GM12874 (cell line): ENCODE measurements around the gene SRRM4.

Source experiments
- CTCF ChIP-seq: IDR thresholded peaks from 2 replicates; pipeline ENCODE4 v1.5.1; 2011; ENCODE audit warnings: low read depth, mild to moderate bottlenecking, control low read depth, low read length, moderate library complexity; ENCODE audit not compliant: insufficient read depth

The SRRM4 gene

DNA sequence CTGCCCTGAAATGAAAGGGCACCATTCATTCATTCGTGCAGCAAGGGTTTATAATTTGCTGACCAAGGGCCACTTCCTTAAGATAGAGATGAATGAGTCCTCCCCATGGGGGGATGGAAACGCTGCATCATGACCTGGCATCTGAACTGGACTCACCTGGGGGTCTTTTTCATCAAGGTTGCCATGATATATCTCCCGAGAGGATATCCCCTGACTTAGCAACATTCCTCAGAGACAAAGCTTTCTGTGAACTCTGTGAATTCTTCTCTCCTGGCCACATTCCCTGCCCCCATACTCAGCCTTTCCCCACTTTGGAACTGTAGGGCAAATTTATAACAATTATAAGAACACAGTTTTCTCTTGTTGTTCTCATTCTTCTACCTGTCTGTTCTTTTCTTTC is 30.8 kb downstream of the SRRM4 start:
- no peak for TF ChIP-seq CTCF

DNA sequence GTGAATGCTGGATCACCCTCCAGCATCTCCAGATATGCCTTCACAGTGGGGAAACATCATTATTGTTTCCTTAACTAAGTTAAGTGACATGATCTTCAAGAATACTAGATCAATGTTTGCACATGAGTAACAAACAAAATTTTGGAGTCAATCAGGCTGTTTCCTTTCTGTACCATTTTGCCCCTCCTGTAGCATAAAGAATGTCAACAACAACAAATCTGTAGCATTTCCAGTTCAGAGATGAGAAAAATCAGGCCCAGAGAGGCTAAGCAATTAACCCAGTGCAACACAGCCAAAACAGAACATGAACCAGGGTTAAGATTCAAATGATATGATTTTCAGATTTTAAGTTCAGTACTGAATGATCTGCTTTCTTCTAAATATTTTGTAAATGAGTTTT is 31.7 kb downstream of the SRRM4 start:
- TF ChIP-seq CTCF = no peak

DNA sequence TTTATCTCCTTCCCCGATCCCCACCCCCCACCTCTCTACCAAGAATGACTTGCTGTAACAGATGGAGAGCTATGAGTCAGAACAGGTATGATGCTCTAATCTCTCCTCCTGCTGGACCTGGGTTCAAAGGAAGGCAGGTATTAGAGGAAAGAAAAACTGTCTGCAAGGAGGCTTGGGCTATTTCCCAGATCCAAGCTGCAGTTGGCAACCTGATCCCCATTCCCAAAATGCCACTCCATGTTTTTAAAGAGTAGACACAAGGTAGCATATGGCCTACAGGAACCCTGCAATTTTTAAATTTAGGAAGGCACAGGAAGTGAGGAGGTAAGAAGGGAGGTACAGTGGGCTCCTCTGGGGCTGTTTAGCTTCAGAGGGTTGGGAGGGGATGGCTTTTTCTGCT is 33.0 kb downstream of the SRRM4 start:
- no peak for TF ChIP-seq CTCF

DNA sequence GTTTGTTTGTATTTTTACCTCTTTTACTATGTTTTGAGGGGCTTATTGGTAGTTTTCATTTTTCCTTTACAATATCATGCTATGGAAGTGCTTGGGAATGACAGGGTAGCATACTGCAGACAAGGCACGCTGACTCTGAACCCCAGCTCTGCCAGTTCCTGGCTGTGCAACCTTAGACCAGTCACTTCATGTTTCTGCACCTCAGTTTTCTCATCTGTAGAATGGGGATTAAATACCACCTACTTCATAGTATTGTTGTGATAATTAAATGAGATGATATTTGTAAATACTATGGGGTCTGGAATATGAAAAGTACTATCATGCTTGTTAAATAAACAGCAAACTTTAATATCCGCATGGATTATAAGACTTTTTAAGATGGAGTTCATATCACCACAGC is 35.4 kb downstream of the SRRM4 start:
- no peak for TF ChIP-seq CTCF

- no peak for TF ChIP-seq CTCF
Measured at GRCh38 chr12:119019166-119019565, 37.8 kb downstream of the SRRM4 start.

DNA sequence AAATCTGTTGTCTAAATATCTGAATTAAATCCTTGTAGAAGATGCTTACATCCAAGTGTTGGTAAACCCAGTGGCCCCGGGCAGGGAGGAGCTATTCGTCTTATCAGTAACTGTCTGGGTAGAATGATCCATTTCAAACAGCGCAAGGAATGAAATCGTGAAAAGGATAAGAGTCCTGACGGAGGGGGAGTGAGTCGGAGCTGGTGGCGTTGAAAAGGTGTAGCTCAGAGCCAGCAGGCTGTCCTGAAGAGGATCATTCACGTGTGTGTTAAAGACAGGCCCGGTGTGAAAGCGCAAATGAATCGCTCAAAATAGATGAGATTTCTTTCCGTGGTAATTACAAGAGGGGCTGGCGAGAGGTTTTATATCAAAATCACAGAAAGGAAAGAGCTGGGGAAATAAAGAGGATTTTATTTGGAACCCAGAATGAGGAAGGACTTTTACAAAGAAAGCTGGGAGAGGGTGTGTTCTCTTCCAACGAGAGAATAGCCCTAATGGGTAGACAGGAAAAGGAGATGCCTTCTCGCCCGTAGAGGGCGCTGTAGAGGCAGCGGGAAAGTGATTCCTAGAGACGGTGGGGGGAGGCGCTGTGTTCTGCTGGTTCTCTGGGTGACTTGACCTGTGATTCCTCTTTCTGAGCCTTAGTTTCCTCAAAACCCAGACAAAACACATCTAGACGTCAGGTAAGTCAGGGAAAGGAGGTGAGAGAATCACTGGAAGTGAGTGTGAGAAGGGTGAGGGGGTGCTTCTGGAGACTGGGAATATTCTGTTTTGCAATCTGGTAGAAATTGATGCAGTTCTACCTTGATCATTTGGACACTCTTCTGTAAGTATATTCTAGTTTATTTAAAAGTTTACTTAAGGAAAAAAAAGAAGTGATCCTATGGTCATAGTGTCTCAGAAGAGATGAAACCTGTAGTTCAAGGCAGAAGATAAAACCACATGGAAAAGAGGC is 39.3 kb downstream of the SRRM4 start:
- peak; percentile 74 for TF ChIP-seq CTCF

GRCh38 chr12:119024356-119024755 is 43.0 kb downstream of the SRRM4 start:
- no peak for TF ChIP-seq CTCF
